HepG2 (cell line): Measurements from ENCODE around the gene GMPPB. TPM values are rescaled to one million over a fixed set of nuclear protein-coding genes. Genes with fewer than 3 reads are reported as not detected.
A peak's percentile ranks its signal among the peaks of the same experiment; 100 is the strongest.

ENCODE experiments used
- BCLAF1 ChIP-seq: fragments of 450-650 bp; IDR thresholded peaks from 2 replicates; pipeline ENCODE4 v1.6.1; 2017; ENCODE audit warnings: mild to moderate bottlenecking
- CEBPZ ChIP-seq: IDR thresholded peaks from 2 replicates; pipeline ENCODE4 v1.6.1; 2012; ENCODE audit warnings: low read length, improper control_type of control experiment
- ELF3 ChIP-seq: IDR thresholded peaks from 2 replicates; pipeline ENCODE4 v1.6.1; 2016; ENCODE audit warnings: missing genetic modification reagents, missing compliant biosample characterization
- ETV6 ChIP-seq: sonication (generic); formaldehyde crosslinking; conservative IDR thresholded peaks from 2 replicates; pipeline ENCODE4 v1.4.0; 2020; ENCODE audit warnings: missing genetic modification reagents
- FOXP4 ChIP-seq: sonication (generic); formaldehyde crosslinking; IDR thresholded peaks from 2 replicates; pipeline ENCODE4 v1.4.0; 2020; ENCODE audit warnings: missing genetic modification reagents
- GATAD2A ChIP-seq: IDR thresholded peaks from 2 replicates; pipeline ENCODE4 v1.6.1; 2016
- GMEB1 ChIP-seq: sonication (generic); formaldehyde crosslinking; IDR thresholded peaks from 2 replicates; pipeline ENCODE4 v1.5.1; 2020; ENCODE audit warnings: missing genetic modification reagents, mild to moderate bottlenecking, borderline replicate concordance
- KLF9 ChIP-seq: IDR thresholded peaks from 2 replicates; pipeline ENCODE4 v1.6.1; 2016; ENCODE audit warnings: low read depth
- PHF21A ChIP-seq: sonication (generic); formaldehyde crosslinking; IDR thresholded peaks from 2 replicates; pipeline ENCODE4 v1.5.0; 2020; ENCODE audit warnings: mild to moderate bottlenecking, missing genetic modification reagents
- PREB ChIP-seq: sonication (generic); formaldehyde crosslinking; IDR thresholded peaks from 2 replicates; pipeline ENCODE4 v1.4.0; 2020; ENCODE audit warnings: missing genetic modification reagents
- ZNF232 ChIP-seq: sonication (generic); formaldehyde crosslinking; IDR thresholded peaks from 2 replicates; pipeline ENCODE4 v1.4.0; 2020; ENCODE audit warnings: missing genetic modification reagents, borderline replicate concordance
- ZNF264 ChIP-seq: sonication (generic); formaldehyde crosslinking; IDR thresholded peaks from 2 replicates; pipeline ENCODE4 v1.4.0; 2020; ENCODE audit warnings: missing genetic modification reagents
- ZNF460 ChIP-seq: sonication (generic); formaldehyde crosslinking; IDR thresholded peaks from 2 replicates; pipeline ENCODE4 v1.5.1; 2020; ENCODE audit warnings: missing genetic modification reagents, mild to moderate bottlenecking, borderline replicate concordance
- ZNF574 ChIP-seq: sonication (generic); formaldehyde crosslinking; IDR thresholded peaks from 2 replicates; pipeline ENCODE4 v1.4.0; 2020; ENCODE audit warnings: missing genetic modification reagents
- polyA plus RNA-seq, 8 experiments: library from polyadenylated mRNA; depleted of rRNA in 3 of 8; stranded (reverse) in 7 of 8; unstranded in 1 of 8; fragments of >200 nt; fragmentation: Illumina TruSeq in 4 of 8; extraction: Trizol in 4 of 8; gene quantifications; 2 replicates each; pipeline versions ENCODE4 v1.2.1 to v1.2.3, GENCODE V29; 2011 to 2016; ENCODE audit warnings: low read depth in 4 of 8, missing spikeins in 1 of 8, mixed read lengths in 1 of 8; ENCODE audit not compliant: insufficient read depth in 1 of 8
- total RNA-seq, 5 experiments: library from RNA; depleted of rRNA; stranded (reverse); fragments of >200 nt; fragmentation: Illumina TruSeq; extraction: Trizol; gene quantifications; 2 replicates each; pipeline ENCODE4 v1.2.3, GENCODE V29; 2016; ENCODE audit warnings: low read depth in 1 of 5

GMPPB gene
- total and polyA plus RNA-seq, 2 of the 13 experiments (the other 11 are each of a cell fraction or from before 2014, with no cell fraction given) = 6.5 to 23.1 TPM

- TF ChIP-seq ETV6 (CRISPR knock-in tag) = no peak; the same call in 1 of the 2 replicates
- no peak for TF ChIP-seq CEBPZ
- TF ChIP-seq ZNF460 (CRISPR knock-in tag) = no peak
- no peak for TF ChIP-seq FOXP4 (CRISPR knock-in tag)
- no peak for TF ChIP-seq ZNF264 (CRISPR knock-in tag)
- no peak; the same call in 1 of the 2 replicates for TF ChIP-seq ZNF574 (CRISPR knock-in tag)
- peak; percentile 61 for TF ChIP-seq PHF21A (CRISPR knock-in tag)
- no peak for TF ChIP-seq BCLAF1
- no peak for TF ChIP-seq GATAD2A (CRISPR knock-in tag)
- TF ChIP-seq ZNF232 = no peak
- no peak for TF ChIP-seq ELF3
- no peak for TF ChIP-seq PREB (CRISPR knock-in tag)
- peak; percentile 70; the same call in 1 of the 2 replicates for TF ChIP-seq KLF9 (CRISPR knock-in tag)
- peak; percentile 100 for TF ChIP-seq GMEB1
Measured at GRCh38 chr3:49723628-49724551, at the start of gene GMPPB (continued).
